Measurements from ENCODE around the gene AGBL3.
"Not testable (repeated sequence)": the region's sequence is repeated elsewhere in the genome, so short reads cannot be mapped to it uniquely, and the experiment has no call there.

The AGBL3 gene

DNA sequence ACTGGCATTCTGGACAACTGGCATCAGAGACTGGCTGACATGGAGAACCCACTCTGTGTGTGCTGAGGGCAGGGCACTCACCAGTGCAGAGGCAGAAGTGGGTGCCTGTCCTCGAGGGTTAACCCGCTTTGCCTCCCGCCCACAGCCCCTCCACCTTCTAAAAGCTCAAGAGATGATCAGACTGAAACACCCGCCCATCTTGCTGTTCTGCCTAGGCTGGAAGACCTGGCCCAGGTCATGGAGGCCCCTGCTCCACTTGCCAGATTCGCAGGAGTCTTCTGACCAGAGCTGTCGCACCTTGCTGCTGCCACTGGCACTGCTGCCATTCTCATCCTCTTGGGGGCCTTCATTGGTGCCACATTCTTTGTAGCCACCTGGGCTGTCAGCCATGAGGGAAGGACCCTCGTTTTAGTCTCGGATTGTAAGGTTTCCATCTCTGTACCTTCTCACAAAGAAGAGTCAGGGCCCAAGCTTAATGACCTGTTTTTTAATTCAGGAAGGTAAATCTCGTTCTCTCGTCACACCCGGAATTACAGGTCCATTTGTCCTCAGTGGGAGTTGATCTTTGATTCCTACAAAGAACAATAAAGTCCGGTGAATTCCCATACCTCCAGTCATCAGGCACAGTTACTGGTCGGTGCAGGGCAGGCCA lies 182.3 kb downstream of the AGBL3 start:
- DNase-seq (ENCODE audit: low read depth), result no peak

DNA sequence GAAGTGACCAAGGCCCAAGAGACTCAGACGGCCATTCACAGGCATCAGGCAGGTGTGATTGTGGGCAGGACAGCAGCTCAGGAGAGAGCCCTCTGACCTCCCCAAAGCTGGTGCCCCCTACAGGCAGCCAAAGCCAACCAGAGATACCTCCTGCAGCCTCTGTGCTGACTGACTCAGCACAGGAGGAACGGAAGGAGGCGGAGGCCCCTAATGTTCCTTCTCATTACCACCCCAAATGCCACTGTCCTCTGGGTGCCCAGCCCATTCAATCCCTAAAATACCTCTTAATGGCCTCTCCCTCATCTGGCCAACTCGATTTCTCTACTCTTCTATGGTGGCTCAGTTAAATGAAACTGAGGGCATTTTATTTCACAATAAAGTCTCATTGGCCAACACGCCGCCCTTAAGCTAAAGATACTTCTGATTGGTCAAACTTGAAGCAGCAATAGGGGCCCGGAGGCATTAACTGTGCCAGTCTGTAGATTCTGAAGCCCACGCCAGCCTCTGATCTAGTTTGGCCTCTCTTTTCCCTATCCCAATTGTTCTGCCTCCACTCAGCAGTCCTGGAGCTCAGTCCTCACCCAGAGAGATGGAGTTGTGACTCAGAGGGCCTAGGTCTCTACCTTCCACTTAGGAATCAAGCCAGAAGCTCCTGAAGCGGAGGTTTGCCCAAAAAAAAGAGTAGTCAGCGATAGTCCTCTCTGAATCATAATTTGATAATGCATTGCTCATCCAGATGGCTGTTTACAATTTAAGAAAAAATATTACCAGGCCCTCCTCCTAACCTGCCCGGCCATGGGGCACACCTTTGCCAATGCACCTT lies 183.0 kb downstream of the AGBL3 start:
- DNase-seq (ENCODE audit: low read depth), result peak; percentile 22

DNA sequence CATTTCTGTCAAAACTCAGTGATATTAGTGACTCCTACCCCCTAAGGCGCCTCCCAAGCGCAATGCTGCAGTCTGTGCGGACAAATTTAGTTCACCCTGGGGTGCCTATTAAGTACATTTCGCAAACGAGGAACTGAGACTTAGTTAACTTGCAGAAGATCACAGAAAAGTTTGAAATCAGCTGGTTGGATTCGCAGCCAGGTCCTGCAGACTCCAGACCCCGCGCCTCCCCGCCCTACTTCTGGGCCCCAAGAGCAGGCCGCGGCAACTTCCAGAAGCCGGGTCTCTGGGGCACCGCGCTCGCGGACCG lies 183.6 kb downstream of the AGBL3 start:
- no peak for DNase-seq (ENCODE audit: low read depth)

DNA sequence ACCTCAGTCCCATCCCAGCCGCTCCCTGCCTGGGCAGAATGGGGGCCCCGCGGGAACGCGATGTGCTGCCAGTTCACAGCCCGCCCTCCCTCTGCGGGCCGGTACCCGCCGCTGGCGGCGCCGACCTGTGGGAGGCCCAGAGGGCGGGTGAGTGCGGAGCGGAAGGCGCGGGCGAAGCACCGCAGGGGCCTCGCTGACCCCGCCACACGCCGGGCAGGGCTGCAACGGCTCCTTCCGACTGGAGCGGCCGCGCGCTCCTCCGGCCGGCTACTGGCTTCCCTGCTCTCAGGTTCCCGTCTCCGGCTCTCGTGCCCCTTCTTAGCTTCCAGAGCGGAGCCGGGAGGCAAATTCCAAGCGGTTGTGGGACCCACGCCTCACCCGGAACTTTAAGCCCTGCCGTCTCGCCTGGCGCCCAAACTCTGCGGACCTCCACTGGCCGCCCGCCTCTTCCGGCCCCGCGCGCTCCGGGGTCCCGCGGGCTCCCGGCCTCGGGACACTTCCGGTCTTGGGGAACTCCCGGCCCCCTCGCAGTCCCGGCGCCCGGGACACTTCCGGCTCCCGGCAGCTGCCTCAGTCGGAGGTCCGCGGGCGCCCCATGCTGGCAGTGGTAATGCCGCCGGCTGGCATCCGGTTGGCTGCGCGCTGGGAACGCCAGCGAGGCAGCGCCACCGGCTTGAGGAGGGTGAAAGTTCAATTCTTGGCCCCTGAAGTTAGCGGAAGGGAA lies 184.1 kb downstream of the AGBL3 start, which contains the start of gene CYREN:
CYREN (minus strand) TSS at position 434 of the 724 bp plus-strand sequence. CDS start 1,785 bp downstream, outside the sequence.
- DNase-seq (ENCODE audit: low read depth), result peak; percentile 96

DNA sequence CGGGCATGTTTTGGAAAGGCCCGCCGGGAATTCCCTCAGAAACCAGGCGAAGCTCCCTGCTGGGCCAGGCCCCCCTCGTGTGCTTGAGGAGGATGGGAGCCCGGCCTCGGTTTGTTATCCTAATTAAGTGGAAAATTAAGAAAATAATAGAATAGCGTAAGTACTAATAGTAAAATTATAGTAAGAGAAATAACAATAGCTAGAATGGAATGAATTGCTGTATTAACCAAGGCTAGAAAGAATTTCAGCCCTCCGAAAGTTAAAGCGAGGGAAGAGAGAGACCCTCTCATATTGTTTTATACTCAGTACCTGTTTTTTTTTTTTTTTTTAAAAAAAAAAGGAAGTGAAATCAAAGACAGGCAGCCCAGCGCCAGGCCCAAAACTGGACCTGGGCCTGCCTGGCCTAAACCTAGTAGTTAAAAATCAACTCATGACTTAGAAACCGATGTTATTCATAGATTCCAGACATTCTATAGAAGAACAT lies 184.7 kb downstream of the AGBL3 start:
- not testable (repeated sequence) for DNase-seq (ENCODE audit: low read depth)

DNA sequence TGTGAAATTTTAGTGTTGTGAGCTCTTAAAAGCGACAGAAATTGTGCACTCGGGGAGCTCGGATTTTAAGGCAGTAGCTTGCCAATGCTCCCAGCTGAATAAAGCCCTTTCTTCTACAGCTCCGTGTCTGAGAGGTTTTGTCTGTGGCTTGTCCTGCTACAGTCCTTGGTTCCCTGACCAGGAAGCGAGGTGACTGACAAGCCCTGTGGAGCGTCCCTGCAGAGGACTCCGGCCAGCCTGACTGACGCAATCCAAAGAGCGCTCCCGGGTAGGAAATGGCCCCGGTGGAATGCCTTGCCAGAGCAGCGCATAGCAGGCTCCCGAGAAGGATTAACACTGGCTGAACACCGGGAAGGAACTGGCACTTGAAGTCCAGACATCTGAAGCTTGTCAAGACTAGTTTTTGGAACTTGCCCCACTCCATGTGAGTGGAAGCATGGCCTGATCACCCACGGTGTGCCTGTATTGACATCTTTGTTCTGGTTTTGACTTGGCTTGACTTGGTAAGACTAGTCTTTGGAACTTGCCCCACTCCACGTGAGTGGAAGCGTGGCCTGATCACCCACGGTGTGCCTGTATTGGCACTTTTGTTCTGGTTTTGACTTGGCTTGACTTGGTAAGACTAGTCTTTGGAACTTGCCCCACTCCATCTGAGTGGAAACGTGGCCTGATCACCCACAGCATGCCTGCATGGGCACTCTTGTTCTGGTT lies 185.4 kb downstream of the AGBL3 start:
- peak; percentile 47 for DNase-seq (ENCODE audit: low read depth)

DNA sequence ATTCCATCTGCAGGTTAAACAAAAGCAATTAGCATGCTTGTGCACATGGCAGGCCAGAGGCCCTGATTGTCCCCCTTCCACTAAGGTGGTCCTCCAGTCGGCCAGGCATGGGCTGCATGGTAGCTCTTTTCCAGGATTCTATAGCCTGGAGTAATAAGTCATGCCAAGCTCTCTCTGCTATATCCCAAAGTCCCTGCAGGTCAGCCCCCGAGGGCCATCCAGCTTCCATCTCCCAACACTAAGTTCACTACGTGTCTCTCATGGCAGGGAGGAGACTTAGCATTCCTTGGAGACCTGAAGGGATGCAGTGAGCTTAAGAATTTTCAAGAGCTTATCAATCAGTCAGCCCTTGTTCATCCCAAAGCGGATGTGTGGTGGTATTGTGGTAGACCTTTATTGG lies 187.6 kb downstream of the AGBL3 start:
- not testable (repeated sequence) for DNase-seq (ENCODE audit: low read depth)

DNA sequence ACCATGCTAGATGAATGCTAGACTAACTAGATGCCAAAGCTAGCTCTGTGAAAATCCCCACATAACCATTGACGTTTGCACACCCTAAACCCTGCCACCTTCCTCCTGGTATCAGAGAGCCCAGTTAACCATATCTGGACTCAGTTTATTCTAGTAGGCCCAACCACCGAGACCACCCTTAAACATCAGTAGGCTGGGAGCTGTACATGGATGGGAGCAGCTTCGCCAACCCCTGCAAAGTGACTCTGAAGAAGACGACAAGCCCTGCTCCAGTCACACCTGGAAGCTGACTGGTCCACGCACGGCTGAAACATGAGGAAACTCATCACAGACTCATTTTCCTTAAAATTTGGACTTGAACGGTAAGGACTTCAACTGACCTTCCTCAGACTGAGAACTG lies 188.6 kb downstream of the AGBL3 start:
- DNase-seq (ENCODE audit: low read depth), result no peak

DNA sequence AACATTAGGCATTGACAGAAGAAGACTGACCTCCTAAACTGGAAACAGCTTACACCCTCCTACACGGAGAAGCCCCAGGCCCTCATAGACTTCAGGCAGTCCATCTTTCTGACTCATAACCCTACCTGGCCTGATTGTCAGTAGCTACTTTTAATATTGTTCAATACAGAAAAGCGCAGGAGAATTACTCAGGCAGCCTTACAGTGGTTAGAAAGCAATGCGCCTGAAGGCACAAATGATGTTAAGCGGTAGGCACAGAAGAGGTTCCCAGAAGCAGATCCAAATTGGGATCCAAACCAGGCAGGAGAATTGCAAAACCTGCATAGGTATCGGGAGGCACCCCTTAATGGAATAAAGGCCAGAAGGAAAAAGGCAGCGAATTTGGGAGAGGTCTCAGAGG lies 189.6 kb downstream of the AGBL3 start:
- no peak for DNase-seq (ENCODE audit: low read depth)

DNA sequence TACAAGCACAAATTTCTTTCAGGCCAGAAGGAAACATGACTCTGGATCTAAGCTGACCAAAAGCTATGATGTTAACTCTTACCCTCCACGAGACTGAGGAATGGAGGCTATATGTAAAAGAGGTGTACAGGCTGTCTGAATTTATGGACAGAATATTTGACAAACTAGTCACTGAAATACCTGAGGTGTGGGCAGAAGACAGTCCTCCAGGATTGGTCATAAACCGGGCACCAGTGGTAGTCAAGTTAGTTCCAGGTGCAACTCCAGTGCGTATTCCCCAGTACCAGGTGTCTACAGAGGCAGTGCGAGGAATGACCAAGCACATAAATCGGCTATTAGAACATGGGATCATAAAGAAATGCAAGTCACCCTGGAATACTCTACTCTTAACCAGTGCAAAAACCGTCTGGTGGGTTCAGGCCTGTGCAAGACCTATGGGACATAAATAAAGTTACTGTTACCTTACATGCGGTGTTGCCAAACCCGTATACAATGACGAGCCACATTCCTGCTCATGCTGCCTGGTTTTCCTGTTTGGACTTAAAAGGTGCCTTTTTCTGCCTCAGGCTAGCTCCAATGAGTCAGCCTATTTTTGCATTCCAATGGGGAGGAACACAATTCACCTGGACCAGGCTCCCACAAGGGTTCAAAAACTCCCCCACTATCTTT lies 190.9 kb downstream of the AGBL3 start:
- DNase-seq (ENCODE audit: low read depth), result no peak

DNA sequence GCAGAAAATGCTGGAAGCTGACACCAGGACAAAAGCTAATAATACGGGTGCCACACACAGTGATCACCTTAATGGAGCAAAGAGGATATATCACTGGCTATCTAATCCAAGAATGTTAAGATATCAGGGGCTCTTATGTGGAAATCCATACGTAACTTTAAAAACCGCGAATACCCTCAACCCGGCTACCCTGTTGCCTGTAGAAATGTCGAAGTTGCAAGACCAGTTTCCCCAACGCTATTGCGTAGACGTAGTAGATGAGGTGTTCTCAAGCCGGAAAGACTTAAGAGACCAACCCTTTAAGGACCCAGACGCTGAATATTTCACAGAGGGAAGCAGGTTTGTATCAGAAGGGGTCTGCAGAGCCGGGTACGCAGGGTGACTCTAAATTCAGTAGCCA lies 192.1 kb downstream of the AGBL3 start:
- no peak for DNase-seq (ENCODE audit: low read depth)

DNA sequence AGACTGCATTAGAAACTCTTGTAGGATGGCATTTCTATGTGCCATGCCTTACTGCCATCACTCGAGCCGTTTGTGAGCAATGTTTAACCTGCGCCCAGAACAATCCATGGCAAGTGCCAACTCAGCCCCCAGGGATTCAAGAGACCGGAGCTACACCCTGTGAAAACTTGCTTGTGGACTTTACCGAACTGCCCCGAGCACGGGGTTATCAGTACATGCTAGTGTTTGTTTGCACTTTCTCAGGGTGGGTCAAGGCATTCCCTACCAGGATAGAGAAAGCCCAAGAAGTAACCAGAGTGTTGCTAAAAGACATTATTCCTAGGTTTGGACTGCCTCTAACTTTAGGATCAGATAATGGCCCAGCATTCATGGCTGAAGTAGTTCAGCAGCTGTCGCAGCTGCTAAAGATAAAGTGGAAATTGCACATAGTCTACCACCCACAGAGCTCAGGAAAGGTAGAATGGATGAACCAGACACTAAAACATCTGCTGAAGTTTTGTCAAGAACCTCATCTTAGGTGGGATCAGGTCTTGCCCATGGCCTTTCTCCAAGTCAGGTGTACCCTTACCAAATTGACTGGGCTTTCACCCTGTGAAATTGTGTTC lies 193.1 kb downstream of the AGBL3 start:
- DNase-seq (ENCODE audit: low read depth), result no peak

DNA sequence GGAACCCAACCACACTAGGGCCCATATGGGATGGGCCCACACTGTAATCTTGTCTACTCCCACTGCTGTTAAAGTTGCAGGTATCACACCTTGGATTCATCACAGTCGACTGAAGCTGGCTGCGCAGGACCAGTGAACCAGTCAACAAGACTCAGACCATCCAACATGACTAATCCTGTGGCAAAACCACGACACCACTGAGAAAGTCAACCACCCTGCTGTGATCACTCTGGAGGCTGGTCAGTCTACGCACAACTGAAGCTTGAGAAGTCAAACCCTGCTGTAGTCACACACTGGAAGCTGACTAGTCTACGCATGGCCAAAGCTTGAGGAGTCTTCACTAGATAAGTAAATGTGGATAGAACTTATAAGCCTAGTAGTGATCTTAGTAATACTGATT lies 193.8 kb downstream of the AGBL3 start:
- no peak for DNase-seq (ENCODE audit: low read depth)

DNA sequence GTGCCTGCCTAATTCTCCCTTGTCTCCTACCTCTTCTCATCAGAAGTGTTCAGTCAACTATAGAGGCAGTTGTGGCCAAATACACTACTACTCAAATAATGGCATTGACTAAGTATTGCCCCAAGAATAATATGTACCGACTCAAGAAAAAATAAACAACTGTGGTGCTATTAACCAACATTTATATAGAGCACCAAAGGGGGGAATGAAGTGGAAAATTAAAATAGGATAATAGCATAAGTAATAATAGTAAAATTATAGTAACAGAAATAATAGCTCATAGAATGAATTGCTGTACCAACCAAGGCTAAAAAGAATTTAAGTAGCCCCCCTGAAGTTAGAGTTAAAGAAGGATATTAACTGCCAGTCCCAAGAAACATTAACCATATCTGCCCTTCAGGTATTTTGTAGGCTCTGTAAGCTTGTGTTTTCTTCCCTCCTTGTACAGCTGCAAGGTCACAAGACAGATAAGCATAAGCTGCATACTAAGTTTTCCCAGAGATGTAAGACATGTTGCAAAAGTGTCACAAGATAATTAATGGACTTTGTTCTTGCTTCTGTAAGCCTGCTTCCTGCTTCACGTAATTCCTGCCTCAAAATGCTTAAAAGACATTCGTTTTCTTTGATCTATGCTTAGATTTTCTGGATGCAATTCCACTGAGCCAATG lies 195.1 kb downstream of the AGBL3 start:
- no peak for DNase-seq (ENCODE audit: low read depth)

DNA sequence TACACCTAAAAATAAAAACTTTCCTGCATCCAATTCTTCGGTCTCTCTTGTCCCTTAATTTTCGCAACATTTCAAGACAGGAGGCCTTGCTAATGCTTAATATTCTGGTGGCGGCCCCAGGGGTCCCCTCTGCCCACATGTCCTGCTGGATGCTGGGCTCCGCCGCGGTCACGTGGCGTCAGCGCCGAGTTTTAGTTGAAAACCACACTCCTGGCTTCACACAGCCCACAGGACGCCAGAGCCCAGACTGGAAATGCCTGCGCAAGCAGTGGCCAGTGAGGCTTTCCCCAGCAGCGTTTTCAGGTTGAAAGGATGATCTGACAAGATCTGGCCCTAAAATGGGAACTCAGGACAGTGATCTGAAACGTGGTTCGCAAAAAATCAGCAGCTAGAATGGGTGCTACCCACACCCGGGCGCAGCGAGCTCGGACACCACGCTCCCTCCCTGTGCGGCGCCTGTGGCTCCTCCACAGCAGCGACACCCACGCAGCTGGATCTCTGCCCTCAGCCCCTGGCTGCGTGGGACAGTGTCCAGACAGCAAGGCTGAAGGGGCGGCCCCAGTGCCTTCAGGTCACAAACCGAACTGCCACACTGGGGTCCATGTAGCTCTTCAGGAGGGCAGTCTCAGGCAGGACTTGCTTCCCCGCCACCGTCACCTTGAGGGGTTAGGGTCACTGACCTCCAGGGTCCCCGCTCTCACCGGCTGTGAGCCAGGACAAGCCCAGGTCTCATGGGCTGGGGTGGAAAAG lies 195.8 kb downstream of the AGBL3 start:
- no peak for DNase-seq (ENCODE audit: low read depth)

DNA sequence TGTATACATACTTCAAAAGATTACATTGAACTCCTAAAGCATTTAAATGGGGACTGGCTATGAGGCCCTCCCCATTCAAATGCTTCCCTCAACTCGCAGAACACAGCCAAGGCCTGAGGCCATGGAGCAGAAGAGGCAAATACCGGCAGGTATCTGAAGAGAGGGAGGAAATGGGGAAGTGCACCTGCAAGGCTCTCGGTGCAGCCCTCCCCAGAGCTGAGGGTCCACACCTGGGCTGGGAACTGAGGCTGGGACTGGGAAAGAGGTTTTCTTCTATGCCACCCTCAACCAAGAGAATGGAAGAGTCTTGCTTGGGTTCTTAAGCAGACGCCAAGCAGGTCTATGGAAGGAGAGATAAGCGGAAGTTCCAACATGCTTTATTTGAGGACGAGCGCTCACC lies 197.2 kb downstream of the AGBL3 start:
- no peak for DNase-seq (ENCODE audit: low read depth)

DNA sequence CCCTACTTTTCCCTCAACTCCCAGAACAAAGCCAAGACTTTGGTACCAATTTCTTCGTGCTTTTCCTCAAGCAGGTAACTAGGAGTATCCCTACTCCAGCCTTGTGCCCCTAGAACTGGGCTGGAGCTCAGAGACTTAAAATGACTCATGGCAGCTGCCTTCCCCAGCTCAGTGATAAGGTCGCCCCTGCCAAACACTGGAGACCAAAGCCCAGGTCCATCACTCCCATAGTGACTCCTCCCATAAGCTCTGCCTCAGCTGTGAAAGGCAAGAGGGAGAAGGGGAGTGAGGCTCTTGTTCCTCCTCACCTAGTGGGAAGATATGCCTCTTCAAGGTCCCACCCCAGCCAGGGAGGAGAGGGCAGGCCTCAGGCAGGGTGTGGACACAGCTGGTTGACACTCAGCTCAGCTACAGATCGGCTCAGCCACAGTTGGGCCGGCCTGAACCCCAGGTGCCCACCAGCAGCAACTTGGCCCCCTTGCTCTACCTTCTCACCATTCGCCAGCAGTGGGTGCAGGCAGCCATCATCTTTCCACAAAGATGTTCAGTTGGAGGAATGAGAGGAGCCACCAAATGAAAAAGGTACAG lies 198.0 kb downstream of the AGBL3 start:
- no peak for DNase-seq (ENCODE audit: low read depth)
